ENCODE results near the gene KLHDC4. TPM values are rescaled to one million over a fixed set of nuclear protein-coding genes. Genes with fewer than 3 reads are reported as not detected.

Gene KLHDC4
- total and polyA plus RNA-seq, 10 of the 15 experiments (the other 5 are each of a cell fraction or from before 2014, with no cell fraction given) = 0.80 to 62.1 (median 32.8) TPM

- 63% methylated on average over 12 of the region's 14 CpGs for WGBS (ENCODE audit: insufficient coverage, insufficient replicate concordance, low lambda C conversion rate, missing lambda C conversion rate)
- Histone ChIP-seq H3K27ac (ENCODE audit: control insufficient read depth, insufficient read depth) (no peak overlapping the region), H3K27me3 (replicated peaks in 1 of 2; ENCODE audit: control insufficient read depth in 2 of 2, insufficient read depth in 2 of 2, low read length in 1 of 2) (no peaks in the 10 kb centered on the region), H3K9me3 (replicated peaks; ENCODE audit: control insufficient read depth, insufficient read depth, low read length) (no peaks in the 10 kb centered on the region), H4K20me1 (ENCODE audit: control insufficient read depth, insufficient read depth) (no peaks in the 10 kb centered on the region), H3K4me2 (ENCODE audit: control insufficient read depth, insufficient read depth) (no peak overlapping the region), H3K4me3 (no peak overlapping the region), H3K36me3 (ENCODE audit: control insufficient read depth in 2 of 2, insufficient read depth in 2 of 2, low read length in 1 of 2) (no peaks in the 10 kb centered on the region), H3K4me1 (ENCODE audit: control insufficient read depth, insufficient read depth, low read length) (no peaks in the 10 kb centered on the region), H3K9ac (ENCODE audit: control insufficient read depth, insufficient read depth, low read length) (no peak overlapping the region), H2AFZ (ENCODE audit: control insufficient read depth, low read depth, low read length) (no peak overlapping the region), H3K79me2 (ENCODE audit: control insufficient read depth, insufficient read depth, low read length) (no peaks in the 10 kb centered on the region)
- ChIA-PET SMC1A (ENCODE audit: uncharacterized antibody, unreplicated experiment) (interaction anchor here (1.5 kb wide), 1 partner anchor 16 kb away, joined by 3 read pairs; no protein-coding TSS in a partner anchor), CTCF (interaction anchor here (1.1 kb wide), 1 partner anchor 77 kb away, joined by 4 read pairs; no protein-coding TSS in a partner anchor), RAD21 (ENCODE audit: unreplicated experiment) (interaction anchor here (0.5 kb wide), 1 partner anchor 172 kb away, joined by 3 read pairs; no protein-coding TSS in a partner anchor), POLR2A (no interaction called here)
- FAIRE-seq = no peak
- no TSS peak for BruUV-seq (replicated peaks)
- TF ChIP-seq RUNX3 (IDR thresholded peaks at IDR 0.05; ENCODE audit: low read length) (no peak), STAT1 (conservative IDR thresholded peaks at IDR 0.05) (no peak), HSF1 (IDR thresholded peaks at IDR 0.05; ENCODE audit: low read depth, low read length) (no peak), RAD51 (IDR thresholded peaks at IDR 0.05) (no peak), YBX1 (IDR thresholded peaks at IDR 0.05) (no peak), NFYA (IDR thresholded peaks at IDR 0.05; ENCODE audit: borderline replicate concordance, low read depth, low read length) (no peak)
- no peak for ATAC-seq
- no peak for DNase-seq (ENCODE audit: low read depth, low spot score)
- intact Hi-C loops (cut with micrococcal nuclease; ENCODE audit: unreplicated experiment) (no loop called here), in situ Hi-C loops (cut with MboI) (no loop called here)
These were observed 28.8 kb upstream of the KLHDC4 start for GRCh38 chr16:87794485-87795078.

Measured in GM12878 (cell line).